OCI-LY7 (cell line): ENCODE data around the gene GRAMD1B. TPM values are rescaled to one million over a fixed set of nuclear protein-coding genes. Genes with fewer than 3 reads are reported as not detected.

Source experiments
- BruUV-seq: library from RNA; stranded (reverse); fragments of 400-500 nt; replicated peaks from 2 replicates; lab custom pipeline; 2021; lab: Mats Ljungman, UMichigan
- CTCF ChIA-PET: fragments of 300-600 bp; sonication (Branson Sonifier 250); formaldehyde crosslinking; loops from one replicate; lab custom pipeline; 2022; ENCODE audit warnings: antibody characterized with exemption; ENCODE audit not compliant: unreplicated experiment; lab: Charles Lee
- POLR2A ChIA-PET: fragments of 300-600 bp; sonication (Branson Sonifier 250); formaldehyde crosslinking; loops from one replicate; lab custom pipeline; 2022; ENCODE audit warnings: antibody characterized with exemption; lab: Charles Lee
- DNase-seq: peaks from one replicate; pipeline ENCODE4 v3.0.0-alpha.2; 2015; ENCODE audit warnings: low spot score
- H2AFZ ChIP-seq: fragments of 200-600 bp; sonication (generic), shearing (Covaris generic); 2 replicates; pipeline ENCODE4 v1.6.1; 2014; ENCODE audit warnings: mild to moderate bottlenecking, antibody characterized with exemption, low read length, moderate library complexity
- H3K27ac ChIP-seq: fragments of 200-600 bp; sonication (generic); 2 replicates; pipeline ENCODE4 v1.5.1; 2014; ENCODE audit warnings: mixed run types, low read depth, mild to moderate bottlenecking, moderate library complexity, low read length, inconsistent platforms; ENCODE audit not compliant: poor library complexity, severe bottlenecking
- H3K36me3 ChIP-seq: fragments of 200-600 bp; sonication (generic); 2 replicates; pipeline ENCODE4 v1.6.1; 2014; ENCODE audit warnings: mild to moderate bottlenecking, antibody characterized with exemption, low read length, moderate library complexity, mixed read lengths; ENCODE audit not compliant: insufficient read depth
- H3K4me1 ChIP-seq: fragments of 200-600 bp; sonication (generic); 2 replicates; pipeline ENCODE4 v1.5.1; 2014; ENCODE audit warnings: mild to moderate bottlenecking, low read length; ENCODE audit not compliant: insufficient read depth, poor library complexity, severe bottlenecking
- H3K4me2 ChIP-seq: fragments of 200-600 bp; sonication (generic); 2 replicates; pipeline ENCODE4 v1.6.1; 2014; ENCODE audit warnings: mild to moderate bottlenecking, low read length
- H3K4me3 ChIP-seq: fragments of 200-600 bp; sonication (generic); 2 replicates; pipeline ENCODE4 v1.5.1; 2014; ENCODE audit warnings: mild to moderate bottlenecking, low read depth, low read length; ENCODE audit not compliant: poor library complexity, severe bottlenecking
- H3K79me2 ChIP-seq: fragments of 200-600 bp; sonication (generic); 2 replicates; pipeline ENCODE4 v1.6.1; 2016; ENCODE audit warnings: low read depth, mild to moderate bottlenecking, low read length, moderate library complexity, mixed read lengths; ENCODE audit not compliant: insufficient read depth
- H3K9me2 ChIP-seq: fragments of 200-600 bp; sonication (generic); 2 replicates; pipeline ENCODE4 v1.6.1; 2016; ENCODE audit warnings: mild to moderate bottlenecking, low read length, mixed read lengths; ENCODE audit not compliant: insufficient read depth
- H3K9me3 ChIP-seq: fragments of 200-600 bp; sonication (generic); 2 replicates; pipeline ENCODE4 v1.6.1; 2014; ENCODE audit warnings: mild to moderate bottlenecking, mixed run types, low read length, mixed read lengths
- H4K20me1 ChIP-seq: fragments of 200-600 bp; sonication (generic); 2 replicates; pipeline ENCODE4 v1.6.1; 2014; ENCODE audit warnings: mild to moderate bottlenecking, antibody characterized with exemption, low read length, moderate library complexity, mixed read lengths; ENCODE audit not compliant: insufficient read depth
- EZH2phosphoT487 ChIP-seq: fragments of 200-600 bp; sonication (generic); IDR thresholded peaks from 2 replicates; pipeline ENCODE4 v1.6.1; 2018; ENCODE audit warnings: low read depth, borderline replicate concordance, mild to moderate bottlenecking, mixed run types, antibody characterized with exemption, low read length, moderate library complexity, mixed read lengths
- intact Hi-C: fragments of 100-400 bp; cut with micrococcal nuclease; formaldehyde crosslinking; loops from one replicate; pipeline ENCODE4 v1.10.0; 2022; ENCODE audit not compliant: unreplicated experiment
- total RNA-seq, 2 experiments: library from RNA; depleted of rRNA in 1 of 2; stranded (reverse); fragments of >200 nt in 1 of 2; shearing (Covaris generic) in 1 of 2; gene quantifications; 2 replicates each; pipeline ENCODE4 v1.2.3, GENCODE V29; 2014 to 2022
- TF ChIP-seq, protein P1 (sequence below): fragments of 200-600 bp; sonication (generic); conservative IDR thresholded peaks from 2 replicates; pipeline ENCODE4 v1.5.1; 2014; ENCODE audit warnings: mild to moderate bottlenecking, antibody characterized with exemption, low read length, moderate library complexity, mixed read lengths

Gene GRAMD1B
- total RNA-seq, 2 experiments from 2014 or later: 0.16 TPM; not detected in 1

DNA sequence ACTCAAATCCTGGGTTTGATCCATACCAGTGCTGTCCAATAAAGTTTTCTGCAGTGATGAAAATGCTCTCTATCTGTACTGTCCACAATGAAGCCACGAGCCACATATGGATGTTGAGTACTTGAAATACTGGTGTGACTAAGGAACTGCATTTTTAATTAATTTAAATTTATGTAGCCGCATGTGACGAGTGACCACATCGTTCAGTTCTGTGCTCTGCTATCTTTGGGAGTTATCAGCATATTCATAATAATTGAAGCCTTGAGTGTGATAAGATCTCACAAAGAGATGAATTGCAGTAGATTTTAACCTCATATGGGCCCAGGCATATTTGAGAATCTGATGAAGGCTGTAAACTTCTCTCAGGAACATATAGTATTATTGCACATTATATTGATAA is 40.8 kb downstream of the GRAMD1B start:
- H3K9me2 ChIP-seq: no peaks in the 10 kb centered on the region
- no peak overlapping the region for H2AFZ ChIP-seq
- H3K9me3 ChIP-seq: no peaks in the 10 kb centered on the region
- DNase-seq: no peak
- no TSS peak for BruUV-seq
- no peaks in the 10 kb centered on the region for H4K20me1 ChIP-seq
- no peak overlapping the region for H3K4me3 ChIP-seq
- H3K27ac ChIP-seq: no peak overlapping the region
- intact Hi-C loops: no loop called here
- ChIA-PET CTCF (no interaction called here), POLR2A (interaction anchor here (0.6 kb wide), 1 partner anchor 1158 kb away, joined by 3 read pairs; no protein-coding TSS in a partner anchor)
- no peaks in the 10 kb centered on the region for H3K36me3 ChIP-seq
- H3K79me2 ChIP-seq: no peaks in the 10 kb centered on the region
- no peak overlapping the region for H3K4me2 ChIP-seq
- H3K4me1 ChIP-seq: no peaks in the 10 kb centered on the region
- TF ChIP-seq EZH2phosphoT487: no peak
- TF ChIP-seq, protein P1, sequence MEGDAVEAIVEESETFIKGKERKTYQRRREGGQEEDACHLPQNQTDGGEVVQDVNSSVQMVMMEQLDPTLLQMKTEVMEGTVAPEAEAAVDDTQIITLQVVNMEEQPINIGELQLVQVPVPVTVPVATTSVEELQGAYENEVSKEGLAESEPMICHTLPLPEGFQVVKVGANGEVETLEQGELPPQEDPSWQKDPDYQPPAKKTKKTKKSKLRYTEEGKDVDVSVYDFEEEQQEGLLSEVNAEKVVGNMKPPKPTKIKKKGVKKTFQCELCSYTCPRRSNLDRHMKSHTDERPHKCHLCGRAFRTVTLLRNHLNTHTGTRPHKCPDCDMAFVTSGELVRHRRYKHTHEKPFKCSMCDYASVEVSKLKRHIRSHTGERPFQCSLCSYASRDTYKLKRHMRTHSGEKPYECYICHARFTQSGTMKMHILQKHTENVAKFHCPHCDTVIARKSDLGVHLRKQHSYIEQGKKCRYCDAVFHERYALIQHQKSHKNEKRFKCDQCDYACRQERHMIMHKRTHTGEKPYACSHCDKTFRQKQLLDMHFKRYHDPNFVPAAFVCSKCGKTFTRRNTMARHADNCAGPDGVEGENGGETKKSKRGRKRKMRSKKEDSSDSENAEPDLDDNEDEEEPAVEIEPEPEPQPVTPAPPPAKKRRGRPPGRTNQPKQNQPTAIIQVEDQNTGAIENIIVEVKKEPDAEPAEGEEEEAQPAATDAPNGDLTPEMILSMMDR: no peak

DNA sequence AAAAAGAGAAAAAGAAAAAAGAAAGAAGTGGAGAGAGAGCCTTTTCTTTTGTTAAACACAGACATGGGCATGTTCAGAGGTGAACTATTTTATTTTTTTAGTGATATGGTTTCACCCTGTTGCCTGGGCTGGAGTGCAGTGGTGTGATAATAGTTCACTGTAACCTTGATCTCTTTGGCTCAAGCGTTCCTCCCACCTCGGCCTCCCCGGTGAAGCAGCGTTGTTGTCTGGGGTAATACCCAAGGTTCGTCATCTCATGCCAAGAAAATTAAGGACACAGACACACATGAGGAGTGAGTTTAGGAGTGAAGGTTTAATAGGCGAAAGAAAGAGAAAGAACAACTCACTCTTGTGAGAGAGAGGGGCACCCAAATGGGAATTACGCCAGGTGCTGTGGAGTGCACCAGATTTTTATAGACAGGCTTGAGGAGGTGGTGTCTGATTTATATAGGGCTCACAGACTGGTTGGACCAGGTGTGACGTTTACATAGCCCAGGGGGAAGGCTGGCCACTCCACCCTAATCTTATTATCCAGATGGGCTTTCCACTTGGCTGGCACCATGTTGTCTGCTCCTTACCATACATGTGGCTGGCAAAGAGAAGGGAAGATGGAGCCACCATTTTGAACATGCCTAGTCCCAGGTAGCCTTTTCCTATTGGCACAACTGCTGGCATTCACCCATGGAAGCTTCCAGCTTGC is 42.3 kb downstream of the GRAMD1B start:
- Histone ChIP-seq H3K4me2 (no peak overlapping the region), H3K9me2 (no peaks in the 10 kb centered on the region), H3K4me3 (no peak overlapping the region), H3K9me3 (no peaks in the 10 kb centered on the region), H3K36me3 (no peaks in the 10 kb centered on the region), H3K79me2 (no peaks in the 10 kb centered on the region), H3K27ac (no peak overlapping the region), H2AFZ (no peak overlapping the region), H3K4me1 (no peaks in the 10 kb centered on the region), H4K20me1 (no peaks in the 10 kb centered on the region)
- CTCF ChIA-PET: no interaction called here
- intact Hi-C loops: no loop called here
- POLR2A ChIA-PET: interaction anchor here (0.6 kb wide), 1 partner anchor 1259 kb away, joined by 3 read pairs; no protein-coding TSS in a partner anchor
- no peak for DNase-seq
- no TSS peak for BruUV-seq
- no peak for TF ChIP-seq EZH2phosphoT487
- TF ChIP-seq, protein P1: no peak
